AG10803 (cell line): ENCODE measurements around the gene TANGO2.
A peak's percentile ranks its signal among the peaks of the same experiment; 100 is the strongest.

Experiments
- DNase-seq: peaks from one replicate; pipeline ENCODE4 v3.0.0; 2010; ENCODE audit warnings: low read depth
- H3K4me3 ChIP-seq: 2 replicates; pipeline ENCODE4 v1.5.1; 2011; ENCODE audit warnings: mild to moderate bottlenecking, low read length, control low read depth
- CTCF ChIP-seq: conservative IDR thresholded peaks from 2 replicates; pipeline ENCODE4 v1.5.1; 2011; ENCODE audit warnings: mild to moderate bottlenecking, low read length, control low read depth, inconsistent platforms

Gene TANGO2

GRCh38 chr22:19993926-19994325, 27.0 kb upstream of the TANGO2 start:
- DNase-seq, result no peak
- TF ChIP-seq CTCF, result no peak
- H3K4me3 ChIP-seq, result no peak overlapping the region

GRCh38 chr22:19994851-19995610, 25.9 kb upstream of the TANGO2 start:
- H3K4me3 ChIP-seq, result no peak overlapping the region
- no peak for DNase-seq
- no peak for TF ChIP-seq CTCF

- TF ChIP-seq CTCF, result no peak
- peak; percentile 79 for DNase-seq
These were observed 25.1 kb upstream of the TANGO2 start for GRCh38 chr22:19995611-19996339.

GRCh38 chr22:19996694-19997384, 24.1 kb upstream of the TANGO2 start:
- no peak for DNase-seq
- H3K4me3 ChIP-seq, result no peak overlapping the region

More at GRCh38 chr22:19995611-19996339, 25.1 kb upstream of the TANGO2 start:
- no peak overlapping the region for H3K4me3 ChIP-seq

GRCh38 chr22:19997561-19998231, 23.2 kb upstream of the TANGO2 start:
- TF ChIP-seq CTCF, result no peak
- no peak for DNase-seq
- H3K4me3 ChIP-seq, result no peak overlapping the region

More at GRCh38 chr22:19996694-19997384, 24.1 kb upstream of the TANGO2 start:
- TF ChIP-seq CTCF, result no peak

GRCh38 chr22:19998232-19998951, 22.5 kb upstream of the TANGO2 start:
- no peak for DNase-seq
- TF ChIP-seq CTCF, result no peak

More at GRCh38 chr22:19998232-19998951, 22.5 kb upstream of the TANGO2 start:
- no peak overlapping the region for H3K4me3 ChIP-seq
